ENCODE results near the gene CHST8. TPM values are rescaled to one million over a fixed set of nuclear protein-coding genes. Genes with fewer than 3 reads are reported as not detected.

The CHST8 gene
- total and polyA plus RNA-seq, 4 donors: 0.09 to 0.67 (median 0.24) TPM

DNA sequence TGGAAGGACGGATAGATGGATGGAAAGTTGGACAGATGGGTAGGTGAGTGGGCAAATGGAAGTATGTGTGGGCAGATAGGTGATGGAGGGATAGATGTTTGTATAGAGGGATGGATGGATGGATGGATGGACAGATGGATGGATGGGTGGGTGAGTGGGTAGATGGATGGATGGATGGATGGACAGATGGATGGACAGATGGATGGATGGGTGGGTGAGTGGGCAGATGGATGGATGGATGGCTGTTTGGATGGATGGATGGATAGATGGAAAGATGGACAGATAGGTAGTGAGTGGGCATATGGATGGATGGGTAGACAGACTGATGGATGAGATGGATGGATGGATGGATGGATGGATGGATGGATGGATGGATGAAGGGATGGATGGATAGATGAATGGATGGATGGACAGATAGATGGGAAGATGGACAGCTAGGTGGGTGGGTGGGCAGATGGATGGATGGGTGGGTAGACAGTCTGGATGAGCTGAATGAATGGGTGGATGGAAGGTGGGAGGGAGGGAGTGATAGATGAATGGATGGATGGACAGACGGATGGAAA lies 100.1 kb downstream of the CHST8 start:
- DNase-seq (no peak), ATAC-seq (ENCODE audit: insufficient read depth, low FRiP score) (no peak)
- TF ChIP-seq, protein P1, sequence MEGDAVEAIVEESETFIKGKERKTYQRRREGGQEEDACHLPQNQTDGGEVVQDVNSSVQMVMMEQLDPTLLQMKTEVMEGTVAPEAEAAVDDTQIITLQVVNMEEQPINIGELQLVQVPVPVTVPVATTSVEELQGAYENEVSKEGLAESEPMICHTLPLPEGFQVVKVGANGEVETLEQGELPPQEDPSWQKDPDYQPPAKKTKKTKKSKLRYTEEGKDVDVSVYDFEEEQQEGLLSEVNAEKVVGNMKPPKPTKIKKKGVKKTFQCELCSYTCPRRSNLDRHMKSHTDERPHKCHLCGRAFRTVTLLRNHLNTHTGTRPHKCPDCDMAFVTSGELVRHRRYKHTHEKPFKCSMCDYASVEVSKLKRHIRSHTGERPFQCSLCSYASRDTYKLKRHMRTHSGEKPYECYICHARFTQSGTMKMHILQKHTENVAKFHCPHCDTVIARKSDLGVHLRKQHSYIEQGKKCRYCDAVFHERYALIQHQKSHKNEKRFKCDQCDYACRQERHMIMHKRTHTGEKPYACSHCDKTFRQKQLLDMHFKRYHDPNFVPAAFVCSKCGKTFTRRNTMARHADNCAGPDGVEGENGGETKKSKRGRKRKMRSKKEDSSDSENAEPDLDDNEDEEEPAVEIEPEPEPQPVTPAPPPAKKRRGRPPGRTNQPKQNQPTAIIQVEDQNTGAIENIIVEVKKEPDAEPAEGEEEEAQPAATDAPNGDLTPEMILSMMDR (IDR thresholded peaks at IDR 0.05; ENCODE audit: control extremely low read depth, extremely low read depth): no peak
- Histone ChIP-seq H3K27ac (ENCODE audit: low read depth in 1 of 2, low read length in 1 of 2) (no peak overlapping the region), H3K9me3 (ENCODE audit: control insufficient read depth in 4 of 4, insufficient read depth in 3 of 4, low read length in 3 of 4) (peaks cover 0 to 3% (median 0%) of the 10 kb centered on the region in 4 donors), H3K4me3 (no peak overlapping the region), H3K4me1 (ENCODE audit: control insufficient read depth in 5 of 5, insufficient read depth in 5 of 5, low read length in 5 of 5) (peaks cover 0 to 4% (median 0%) of the 10 kb centered on the region in 5 donors), H3K36me3 (ENCODE audit: control insufficient read depth in 4 of 4, insufficient read depth in 4 of 4, low read length in 4 of 4) (no peaks in the 10 kb centered on the region), H3K27me3 (ENCODE audit: control insufficient read depth in 3 of 3, insufficient read depth in 3 of 3, low read length in 2 of 3) (no peaks in the 10 kb centered on the region), H3K9ac (ENCODE audit: insufficient read depth in 1 of 2, low read length in 2 of 2) (no peak overlapping the region)
- WGBS, 2 donors: 81 to 87% methylated on average over 2 of the region's 2 CpGs

GRCh38 chr19:33722456-33723239 lies 100.9 kb downstream of the CHST8 start:
- Histone ChIP-seq H3K27me3 (ENCODE audit: control insufficient read depth in 3 of 3, insufficient read depth in 3 of 3, low read length in 2 of 3) (no peaks in the 10 kb centered on the region), H3K27ac (ENCODE audit: low read depth in 1 of 2, low read length in 1 of 2) (no peak overlapping the region), H3K36me3 (ENCODE audit: control insufficient read depth in 4 of 4, insufficient read depth in 4 of 4, low read length in 4 of 4) (no peaks in the 10 kb centered on the region), H3K4me1 (ENCODE audit: control insufficient read depth in 5 of 5, insufficient read depth in 5 of 5, low read length in 5 of 5) (peaks cover 0 to 4% (median 0%) of the 10 kb centered on the region in 5 donors), H3K4me3 (no peak overlapping the region), H3K9me3 (ENCODE audit: control insufficient read depth in 4 of 4, insufficient read depth in 3 of 4, low read length in 3 of 4) (peaks cover 0 to 3% (median 0%) of the 10 kb centered on the region in 4 donors), H3K9ac (ENCODE audit: insufficient read depth in 1 of 2, low read length in 2 of 2) (no peak overlapping the region)
- ATAC-seq (ENCODE audit: insufficient read depth, low FRiP score) (no peak), DNase-seq (no peak)
- WGBS, 2 donors: 40 to 52% methylated on average over 11 of the region's 11 CpGs
- TF ChIP-seq, protein P1 (IDR thresholded peaks at IDR 0.05; ENCODE audit: control extremely low read depth, extremely low read depth): no peak

GRCh38 chr19:33723512-33723911 lies 101.8 kb downstream of the CHST8 start:
- DNase-seq (no peak), ATAC-seq (ENCODE audit: insufficient read depth, low FRiP score) (no peak)
- H3K4me1 ChIP-seq (ENCODE audit: control insufficient read depth in 5 of 5, insufficient read depth in 5 of 5, low read length in 5 of 5): peaks cover 0 to 4% (median 0%) of the 10 kb centered on the region in 5 donors
- TF ChIP-seq, protein P1 (IDR thresholded peaks at IDR 0.05; ENCODE audit: control extremely low read depth, extremely low read depth): no peak
- no peaks in the 10 kb centered on the region for H3K27me3 ChIP-seq (ENCODE audit: control insufficient read depth in 3 of 3, insufficient read depth in 3 of 3, low read length in 2 of 3)
- WGBS, 2 donors: 58 to 68% methylated on average over 3 of the region's 3 CpGs
- H3K36me3 ChIP-seq (ENCODE audit: control insufficient read depth in 4 of 4, insufficient read depth in 4 of 4, low read length in 4 of 4): no peaks in the 10 kb centered on the region
- H3K27ac ChIP-seq (ENCODE audit: low read depth in 1 of 2, low read length in 1 of 2): no peak overlapping the region
- no peak overlapping the region for H3K9ac ChIP-seq (ENCODE audit: insufficient read depth in 1 of 2, low read length in 2 of 2)
- peaks cover 0 to 5% (median 0%) of the 10 kb centered on the region in 4 donors for H3K9me3 ChIP-seq (ENCODE audit: control insufficient read depth in 4 of 4, insufficient read depth in 3 of 4, low read length in 3 of 4)
- no peak overlapping the region for H3K4me3 ChIP-seq

All from lung (tissue), 12 donors.